ENCODE measurements around the gene RAF1.

Gene RAF1

GRCh38 chr3:12568747-12569146, 95.2 kb downstream of the RAF1 start:
- H3K4me3 ChIP-seq (ENCODE audit: low read depth, low read length) = no peak overlapping the region
- TF ChIP-seq CTCF (IDR thresholded peaks at IDR 0.05; ENCODE audit: low read depth, low read length, missing control alignments) = no peak
- H3K36me3 ChIP-seq (replicated peaks) = peaks cover 36% of the 10 kb centered on the region
- DNase-seq = no peak
- H3K27ac ChIP-seq = no peak overlapping the region
- in situ Hi-C loops (cut with HindIII; ENCODE audit: low pct_ligation_motif_present, low sequenced_read_pairs) = no loop called here
- H3K27me3 ChIP-seq (replicated peaks) = no peaks in the 10 kb centered on the region

DNA sequence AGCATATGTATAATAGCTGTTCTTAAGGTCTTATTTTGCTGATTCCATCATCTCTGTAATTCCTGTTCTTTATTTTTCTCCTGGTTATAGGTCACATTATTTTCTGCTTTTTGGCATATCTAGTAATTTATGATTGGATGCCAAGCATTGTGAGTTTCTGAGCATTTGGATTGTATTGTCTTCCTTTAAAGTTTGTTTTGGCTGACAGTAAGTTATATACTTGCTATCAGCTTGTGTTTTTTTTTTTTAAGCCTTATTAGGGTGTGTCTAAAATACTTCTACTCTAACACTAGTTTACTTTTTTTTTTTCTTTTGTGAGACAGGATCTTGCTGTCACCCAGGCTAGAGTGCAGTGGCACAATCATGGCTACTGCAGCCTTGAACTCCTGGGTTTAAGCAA, 96.9 kb downstream of the RAF1 start:
- Histone ChIP-seq H3K36me3 (replicated peaks) (peaks cover 20% of the 10 kb centered on the region), H3K27ac (no peak overlapping the region), H3K27me3 (replicated peaks) (no peaks in the 10 kb centered on the region), H3K4me3 (ENCODE audit: low read depth, low read length) (no peak overlapping the region)
- DNase-seq = no peak
- in situ Hi-C loops (cut with HindIII; ENCODE audit: low pct_ligation_motif_present, low sequenced_read_pairs) = no loop called here
- no peak for TF ChIP-seq CTCF (IDR thresholded peaks at IDR 0.05; ENCODE audit: low read depth, low read length, missing control alignments)

- Histone ChIP-seq H3K36me3 (replicated peaks) (no peaks in the 10 kb centered on the region), H3K27ac (no peak overlapping the region), H3K27me3 (replicated peaks) (no peaks in the 10 kb centered on the region), H3K4me3 (ENCODE audit: low read depth, low read length) (no peak overlapping the region)
- no peak for TF ChIP-seq CTCF (IDR thresholded peaks at IDR 0.05; ENCODE audit: low read depth, low read length, missing control alignments)
- in situ Hi-C loops (cut with HindIII; ENCODE audit: low pct_ligation_motif_present, low sequenced_read_pairs) = no loop called here
- DNase-seq = no peak
Observed at GRCh38 chr3:12562451-12562850, 101.5 kb downstream of the RAF1 start.

GRCh38 chr3:12561397-12561796, 102.5 kb downstream of the RAF1 start:
- TF ChIP-seq CTCF (IDR thresholded peaks at IDR 0.05; ENCODE audit: low read depth, low read length, missing control alignments) = no peak
- H3K36me3 ChIP-seq (replicated peaks) = no peaks in the 10 kb centered on the region
- in situ Hi-C loops (cut with HindIII; ENCODE audit: low pct_ligation_motif_present, low sequenced_read_pairs) = no loop called here
- no peak for DNase-seq
- H3K4me3 ChIP-seq (ENCODE audit: low read depth, low read length) = no peak overlapping the region
- no peak overlapping the region for H3K27ac ChIP-seq
- no peaks in the 10 kb centered on the region for H3K27me3 ChIP-seq (replicated peaks)

- in situ Hi-C loops (cut with HindIII; ENCODE audit: low pct_ligation_motif_present, low sequenced_read_pairs) = no loop called here
- no peak for TF ChIP-seq CTCF (IDR thresholded peaks at IDR 0.05; ENCODE audit: low read depth, low read length, missing control alignments)
- no peak for DNase-seq
Observed at GRCh38 chr3:12560505-12561190, 103.3 kb downstream of the RAF1 start.

GRCh38 chr3:12559520-12559919, 104.4 kb downstream of the RAF1 start:
- no peak for TF ChIP-seq CTCF (IDR thresholded peaks at IDR 0.05; ENCODE audit: low read depth, low read length, missing control alignments)
- Histone ChIP-seq H3K36me3 (replicated peaks) (no peaks in the 10 kb centered on the region), H3K27me3 (replicated peaks) (no peaks in the 10 kb centered on the region), H3K4me3 (ENCODE audit: low read depth, low read length) (no peak overlapping the region), H3K27ac (no peak overlapping the region)
- no peak for DNase-seq
- in situ Hi-C loops (cut with HindIII; ENCODE audit: low pct_ligation_motif_present, low sequenced_read_pairs) = no loop called here

More at GRCh38 chr3:12560505-12561190, 103.3 kb downstream of the RAF1 start:
- Histone ChIP-seq H3K4me3 (ENCODE audit: low read depth, low read length) (no peak overlapping the region), H3K27ac (no peak overlapping the region), H3K27me3 (replicated peaks) (no peaks in the 10 kb centered on the region), H3K36me3 (replicated peaks) (no peaks in the 10 kb centered on the region)

Measured in brain microvascular endothelial cell (primary cell).